GM18499 (cell line): Measurements from ENCODE around the gene ASCC1.
"Not testable (repeated sequence)": the region's sequence is repeated elsewhere in the genome, so short reads cannot be mapped to it uniquely, and the experiment has no call there.

ENCODE experiments used
- ATAC-seq: cut with Tn5 transposase; IDR thresholded peaks from one replicate; pipeline ENCODE4 v1.9.1; 2021; ENCODE audit warnings: moderate number of reproducible peaks; ENCODE audit not compliant: insufficient read depth, unreplicated experiment

Gene ASCC1

DNA sequence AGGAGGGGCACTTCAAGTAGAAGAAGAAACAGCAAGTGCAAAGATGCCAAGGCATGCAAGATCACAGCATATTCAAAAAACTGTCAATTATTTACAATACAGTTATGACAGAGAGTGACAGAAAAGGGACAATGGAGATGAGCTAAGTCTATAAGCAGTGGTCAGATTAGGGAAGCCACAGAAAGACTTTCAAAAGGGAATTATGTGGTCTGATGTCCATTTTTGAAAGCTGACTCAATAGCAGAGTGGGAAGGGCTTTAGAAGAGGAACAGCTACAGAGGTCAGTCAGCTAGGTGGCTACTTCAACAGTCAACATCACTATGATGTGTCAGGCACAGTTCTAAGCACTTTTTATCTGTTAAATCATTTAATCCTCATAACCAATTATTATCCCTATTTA is 82.6 kb downstream of the ASCC1 start:
- ATAC-seq: peak; percentile 85

DNA sequence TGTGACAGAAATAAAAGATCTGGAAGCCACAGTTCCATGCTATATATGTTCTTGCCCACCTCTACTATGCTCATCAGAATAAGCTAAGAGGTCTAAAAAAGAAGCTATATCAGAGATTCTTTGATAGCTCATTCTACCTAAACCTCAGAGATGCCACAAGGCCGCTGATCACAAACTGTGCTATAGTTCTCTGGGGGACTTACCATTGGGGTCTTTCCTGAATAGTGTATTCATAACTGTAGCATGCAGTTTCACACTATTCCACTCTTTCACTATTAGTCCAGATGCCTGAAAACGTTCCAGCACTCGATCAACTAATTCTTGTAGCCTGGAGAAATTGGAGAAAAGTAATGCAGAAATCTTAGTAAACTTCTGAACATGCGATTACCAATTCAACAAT is 83.2 kb downstream of the ASCC1 start:
- ATAC-seq: no peak

DNA sequence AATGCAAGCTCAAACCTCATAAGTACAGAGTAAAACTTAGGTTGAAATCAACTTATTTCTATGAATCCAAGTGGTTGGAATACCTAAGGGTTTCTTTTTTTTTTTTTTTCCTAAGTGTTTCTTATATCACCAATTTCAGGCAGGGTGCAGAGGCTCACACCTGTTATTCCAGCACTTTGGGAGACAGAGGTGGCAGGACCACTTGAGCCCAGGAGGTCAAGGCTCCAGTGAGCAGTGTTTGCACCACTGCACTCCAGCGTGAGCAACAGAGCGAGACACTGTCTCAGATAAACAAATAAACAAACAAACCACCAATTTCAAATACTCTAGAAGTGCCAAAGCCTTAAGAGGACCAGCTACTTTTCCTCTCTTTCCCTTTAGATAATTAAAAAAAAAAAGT is 88.5 kb downstream of the ASCC1 start:
- ATAC-seq: no peak

DNA sequence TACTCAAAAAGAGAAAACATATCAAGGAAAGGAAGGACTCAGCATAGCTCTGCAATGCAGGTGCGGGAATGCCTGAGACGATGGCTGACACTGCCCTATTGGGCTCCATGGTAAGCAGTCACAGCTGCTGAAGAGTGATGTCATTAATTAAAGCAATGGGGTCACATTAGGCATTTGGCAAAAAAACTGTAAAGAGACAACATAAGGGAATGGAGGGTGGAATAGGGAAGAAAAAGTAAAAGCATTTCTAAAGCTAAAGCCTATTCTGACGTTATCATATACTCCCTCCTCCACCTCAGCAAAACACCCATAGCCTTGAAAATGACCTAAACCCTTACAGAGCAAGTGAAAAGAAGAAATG is 89.2 kb downstream of the ASCC1 start:
- no peak for ATAC-seq

DNA sequence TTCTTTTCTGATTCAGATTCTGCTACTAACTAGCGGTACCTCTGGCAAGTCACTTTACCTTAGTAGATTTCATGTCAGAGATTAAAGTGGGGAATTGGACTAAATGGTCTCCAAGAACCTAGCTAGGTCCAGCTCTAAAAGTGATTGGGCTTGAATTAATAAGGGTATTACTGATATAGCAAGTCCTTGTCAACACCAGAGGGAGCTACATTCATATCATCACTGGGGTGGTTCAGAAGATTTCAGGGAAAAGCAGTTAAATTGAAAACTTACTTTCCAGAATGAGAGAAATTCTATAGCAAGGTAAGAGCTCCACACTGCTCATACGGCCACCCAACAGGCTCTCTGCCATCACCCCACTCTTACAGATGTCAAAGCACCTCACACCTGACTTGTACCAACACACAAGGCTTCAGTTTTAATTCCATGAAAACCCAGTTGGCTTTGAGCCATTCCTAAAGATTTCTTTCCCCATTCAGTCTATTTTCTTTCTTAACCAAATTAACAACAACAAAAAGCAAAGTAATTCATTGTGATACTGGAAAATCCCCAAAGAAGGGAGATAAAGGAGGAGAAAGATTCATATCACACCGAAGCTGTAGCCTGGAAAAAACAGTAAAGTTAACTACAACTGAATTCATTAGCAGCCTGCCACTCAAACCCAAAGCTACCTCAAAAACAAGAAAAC is 89.7 kb downstream of the ASCC1 start:
- no peak for ATAC-seq

DNA sequence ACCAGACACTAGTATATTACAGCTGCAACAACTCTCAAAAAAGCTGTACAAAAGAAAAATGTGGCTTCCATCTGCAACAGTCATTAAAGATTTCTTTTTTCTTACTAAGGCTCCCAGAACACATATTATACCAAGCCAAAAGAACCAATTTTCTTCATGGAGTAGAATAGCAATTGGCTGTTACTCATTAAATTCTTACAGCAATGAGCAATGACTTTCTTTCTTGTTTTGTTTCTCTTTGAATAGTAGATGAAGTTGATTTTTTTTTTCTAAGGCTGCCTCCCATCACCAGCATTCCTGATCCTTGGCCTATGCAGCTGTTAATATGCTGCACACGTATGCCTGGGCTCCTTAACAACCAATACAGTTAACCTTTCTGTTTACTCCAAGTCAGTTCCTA is 91.1 kb downstream of the ASCC1 start:
- no peak for ATAC-seq

DNA sequence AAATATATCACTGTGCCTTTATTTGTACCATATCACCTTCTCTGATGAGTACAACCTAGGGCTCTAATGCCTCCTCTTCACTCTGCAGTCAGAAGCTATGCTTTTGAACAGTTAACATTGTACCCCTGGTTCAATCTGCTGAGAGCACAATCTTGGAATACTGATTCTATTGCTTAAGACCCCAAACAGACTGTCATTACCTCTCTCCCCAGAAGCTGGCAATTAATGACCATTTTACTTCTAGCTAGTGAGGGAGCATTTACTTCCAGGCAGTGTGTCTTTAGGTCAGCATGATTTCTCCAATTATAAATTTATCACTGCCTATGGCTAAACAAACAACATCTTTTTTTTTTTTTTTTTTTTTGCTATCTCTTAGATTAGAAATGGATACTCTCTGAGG is 91.7 kb downstream of the ASCC1 start:
- no peak for ATAC-seq

DNA sequence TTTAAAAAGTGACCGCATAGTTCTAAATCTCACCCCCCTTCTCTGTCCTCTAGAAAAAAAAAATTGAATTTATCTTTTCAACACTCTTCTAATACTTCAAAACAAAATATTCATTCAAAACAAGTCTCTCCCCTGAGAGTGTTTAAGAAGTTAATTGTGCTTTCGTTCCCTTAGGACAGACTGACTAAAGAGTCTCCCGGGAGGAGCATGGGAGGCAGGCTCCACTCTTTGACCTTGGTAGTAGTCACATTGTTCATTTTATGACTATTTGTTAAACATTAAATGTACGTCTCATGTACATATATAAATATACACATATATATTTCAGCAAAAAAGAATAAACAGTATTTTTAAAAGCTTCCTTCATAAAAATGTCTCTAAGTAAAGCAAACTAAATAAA is 92.5 kb downstream of the ASCC1 start:
- no peak for ATAC-seq

DNA sequence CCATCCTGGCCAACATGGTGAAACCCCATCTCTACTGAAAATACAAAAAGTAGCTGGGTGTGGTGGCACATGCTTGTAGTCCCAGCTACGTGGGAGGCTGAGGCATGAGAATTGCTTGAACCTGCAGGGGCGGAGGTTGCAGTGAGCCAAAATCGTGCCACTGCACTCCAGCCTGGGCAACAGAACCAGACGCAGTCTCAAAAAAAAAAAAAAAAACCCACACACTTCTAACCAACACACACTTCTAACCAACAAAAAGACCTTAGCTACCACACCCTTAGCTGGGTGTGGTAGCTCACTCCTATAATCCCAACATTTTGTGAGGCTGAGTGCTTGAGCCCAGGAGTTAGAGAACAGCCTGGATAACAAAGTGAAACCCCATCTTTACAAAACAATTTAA is 93.9 kb downstream of the ASCC1 start:
- ATAC-seq: no peak

DNA sequence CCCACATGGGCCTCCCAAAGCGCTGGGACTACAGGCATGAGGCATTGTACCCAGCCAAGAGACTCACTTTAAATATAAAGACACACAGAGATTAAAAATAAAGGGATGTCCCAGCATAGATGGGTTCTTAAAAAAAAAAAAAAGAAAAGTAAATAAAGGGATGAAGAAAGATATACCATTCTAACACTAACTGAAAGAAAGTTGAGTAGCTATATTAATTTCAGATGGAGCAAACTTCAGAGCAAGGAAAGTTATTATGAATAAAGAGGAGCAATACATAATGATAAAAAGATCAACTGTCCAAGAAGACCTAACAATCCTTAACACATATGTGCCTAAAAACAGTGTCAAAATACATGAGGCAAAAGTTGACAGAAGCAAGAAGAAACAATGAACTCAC is 94.7 kb downstream of the ASCC1 start:
- ATAC-seq: no peak

DNA sequence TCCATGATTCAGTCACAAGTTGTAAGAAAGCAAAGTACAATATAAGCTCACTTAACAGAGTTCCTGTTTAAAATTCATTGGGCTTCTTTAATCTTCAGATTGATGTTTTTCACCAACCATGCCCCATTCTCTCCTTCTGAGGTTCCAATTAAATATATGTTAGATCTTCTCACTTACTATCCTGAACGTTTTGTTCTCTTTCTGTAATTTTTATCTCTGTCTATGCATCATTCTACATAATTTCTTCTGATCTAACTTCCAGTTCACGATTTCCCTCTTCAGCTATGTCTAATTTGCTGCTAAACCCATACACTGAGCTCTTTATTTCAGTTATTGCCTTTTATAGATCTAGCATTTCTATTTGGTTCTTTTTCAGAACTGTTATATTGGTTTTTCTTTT is 99.7 kb downstream of the ASCC1 start:
- no peak for ATAC-seq

DNA sequence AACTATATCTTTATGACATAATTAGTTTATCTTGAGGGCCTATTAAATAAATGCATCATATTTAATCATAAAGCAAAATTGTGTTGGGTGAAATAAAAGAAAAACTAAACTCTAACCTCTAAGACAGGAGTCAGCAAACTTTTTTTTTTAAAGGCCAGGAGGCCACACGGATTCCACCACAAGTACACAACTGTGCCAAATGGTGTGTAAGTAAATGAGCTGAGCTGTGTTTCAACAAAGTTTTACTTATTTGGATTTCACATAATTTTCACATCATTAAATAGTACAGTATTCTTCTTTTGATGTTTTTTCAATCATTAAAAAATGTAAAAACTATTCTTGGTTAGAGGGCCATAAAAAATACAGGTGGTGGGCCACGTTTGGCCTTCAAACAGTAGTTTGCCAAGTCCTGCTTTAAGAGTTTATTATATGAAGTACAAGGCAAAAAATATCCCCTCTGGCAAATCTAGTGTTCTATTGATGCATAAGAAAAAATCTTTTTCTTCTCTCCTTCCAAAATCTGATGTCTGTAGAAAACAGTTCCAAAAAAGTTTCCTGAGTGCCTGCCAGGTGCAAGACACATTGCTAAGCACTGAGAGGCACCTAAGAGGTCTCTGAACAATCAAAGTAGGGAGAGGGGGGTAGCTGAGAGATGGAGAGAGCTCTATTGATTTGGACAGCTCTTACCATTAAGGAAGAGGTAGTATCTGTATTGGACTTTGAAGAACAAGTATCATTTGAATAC is 101.2 kb downstream of the ASCC1 start:
- no peak for ATAC-seq

DNA sequence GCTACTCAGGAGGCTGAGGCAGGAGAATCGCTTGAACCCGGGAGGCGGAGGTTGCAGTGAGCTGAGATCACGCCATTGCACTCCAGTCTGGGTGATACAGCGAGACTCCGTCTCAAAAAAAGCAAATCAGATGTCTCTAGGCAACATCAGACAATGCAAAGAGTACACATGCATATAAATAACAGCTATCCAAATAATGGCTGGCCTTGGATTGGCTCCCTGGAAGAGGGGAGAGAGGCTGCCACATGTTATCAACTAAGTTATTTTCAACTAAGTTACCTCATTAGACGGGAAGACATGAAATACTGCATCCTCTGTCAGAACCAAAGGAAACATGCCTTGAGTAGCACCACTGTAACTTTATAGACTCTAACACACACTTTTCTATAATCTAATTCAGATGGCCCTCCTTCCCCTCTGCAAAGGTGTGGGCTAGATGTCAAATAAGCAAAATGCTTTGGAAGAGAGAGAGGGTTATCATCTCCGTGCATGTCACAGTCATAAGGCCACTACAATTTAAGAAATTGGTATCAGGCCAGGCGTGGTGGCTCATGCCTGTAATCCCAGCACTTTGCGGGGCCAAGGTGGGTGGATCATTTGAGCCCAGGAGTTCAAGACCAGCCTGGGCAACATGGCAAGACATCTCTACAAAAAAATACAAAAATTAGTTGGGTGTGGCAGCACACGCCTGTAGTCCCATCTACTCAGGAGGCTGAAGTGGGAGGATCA is 105.2 kb downstream of the ASCC1 start:
- ATAC-seq: no peak

DNA sequence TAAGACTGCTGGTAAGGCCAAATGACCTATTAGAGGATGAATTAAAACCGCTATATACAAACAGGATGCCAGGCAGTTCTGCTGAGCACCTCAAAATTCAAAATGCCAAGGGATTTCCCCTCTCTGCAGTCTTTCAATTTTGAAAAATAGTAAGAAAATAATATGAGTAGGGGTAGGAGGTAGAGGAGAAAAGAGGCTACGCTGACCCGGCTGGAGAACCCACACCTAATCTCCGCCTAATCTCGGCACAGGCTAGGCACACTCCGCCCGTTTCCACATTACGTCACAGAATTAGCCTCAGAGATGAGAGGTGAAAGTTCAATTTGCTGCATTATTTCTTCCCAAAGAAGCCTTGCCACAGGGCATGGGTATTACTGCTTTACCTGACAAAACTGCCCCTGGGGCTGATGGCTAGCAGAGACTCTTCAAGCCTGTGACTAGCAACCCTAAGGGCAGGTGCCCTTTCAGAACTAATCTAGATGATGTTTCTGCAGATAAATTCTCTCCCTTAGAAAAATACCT is 106.4 kb downstream of the ASCC1 start:
- no peak for ATAC-seq

DNA sequence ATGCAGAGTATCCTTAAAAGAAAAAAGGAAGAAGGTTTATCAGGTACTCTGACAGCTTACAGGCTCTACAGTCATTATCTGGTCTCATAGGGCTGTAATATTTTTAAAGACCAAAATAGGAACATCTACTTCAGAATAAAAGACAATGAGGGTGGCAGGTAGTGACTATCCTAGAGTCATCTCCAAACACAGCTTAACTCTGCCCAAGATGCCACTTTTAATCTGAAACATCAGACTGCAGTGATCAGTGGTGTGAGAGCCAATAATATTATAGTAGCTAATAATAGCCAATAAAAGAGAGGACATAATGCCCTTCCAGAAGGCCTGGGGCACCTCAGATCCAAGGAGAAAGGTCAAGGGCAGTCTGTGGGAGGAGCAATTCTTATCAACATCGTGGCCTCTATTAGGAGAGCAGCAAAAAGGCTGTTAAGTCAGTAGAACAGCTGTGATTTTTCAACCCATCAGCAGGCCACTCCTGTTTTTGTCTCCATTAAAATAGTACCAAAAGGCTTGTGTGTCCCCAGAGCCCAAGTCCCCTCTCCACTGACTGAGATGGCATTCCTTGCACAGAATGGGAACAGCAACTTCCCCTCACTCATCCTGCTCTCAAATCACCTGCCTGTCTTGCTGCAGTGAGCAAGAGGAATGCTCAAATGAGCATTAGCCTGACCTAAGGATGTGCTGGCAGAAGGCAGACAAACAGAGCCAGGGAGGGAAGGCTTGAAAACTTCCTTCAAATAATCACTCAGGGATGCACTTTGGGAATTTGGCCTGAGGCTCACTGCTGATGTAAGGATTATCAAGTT is 107.0 kb downstream of the ASCC1 start:
- ATAC-seq: no peak

DNA sequence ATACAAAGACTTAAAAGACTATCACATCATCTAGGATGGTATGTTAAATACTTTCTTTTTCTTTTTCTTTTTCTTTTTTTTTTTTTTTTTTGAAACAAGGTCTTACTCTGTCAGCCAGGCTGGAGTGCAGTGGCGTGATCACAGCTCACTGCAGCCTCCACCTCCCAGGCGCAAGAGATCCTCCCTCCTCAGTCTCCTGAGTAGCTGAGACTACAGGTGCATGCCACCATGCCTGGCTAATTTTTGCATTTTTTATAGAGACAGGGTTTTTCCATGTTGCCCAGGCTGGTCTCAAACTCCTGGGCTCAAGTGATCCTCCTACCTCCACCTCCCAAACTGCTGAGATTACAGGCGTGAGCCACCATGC is 108.1 kb downstream of the ASCC1 start:
- ATAC-seq: not testable (repeated sequence)

DNA sequence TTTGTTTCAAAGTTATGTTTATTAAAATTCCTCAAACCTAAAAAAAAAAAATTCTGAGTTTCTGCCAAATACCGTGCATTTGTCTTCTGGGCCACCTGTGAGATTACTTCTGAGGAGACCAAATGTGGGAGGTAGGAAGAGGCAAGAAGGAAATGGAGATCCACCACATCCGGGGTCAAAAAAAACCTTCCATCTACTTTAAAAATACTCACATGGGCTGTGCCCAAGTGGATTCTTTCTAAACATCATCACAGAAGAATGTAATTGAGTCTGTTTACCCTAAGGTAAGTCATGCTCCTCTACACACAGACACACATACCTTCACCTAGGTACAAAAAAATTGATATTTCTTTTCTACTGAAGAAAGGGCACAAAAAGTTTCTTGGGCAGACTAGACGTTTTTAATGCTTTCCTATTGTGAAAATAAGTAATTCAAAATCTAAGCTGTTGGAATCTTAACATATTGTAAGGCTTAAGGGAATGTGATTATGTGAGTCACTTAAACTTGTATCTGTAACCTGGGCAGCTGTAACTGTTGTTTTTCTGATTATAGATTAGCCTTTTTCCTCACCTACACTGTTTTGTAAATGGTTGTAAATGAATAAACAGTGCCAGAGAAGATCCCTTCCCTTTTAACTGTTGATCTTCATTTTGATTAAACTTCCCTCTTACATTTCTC is 108.6 kb downstream of the ASCC1 start:
- ATAC-seq: no peak

DNA sequence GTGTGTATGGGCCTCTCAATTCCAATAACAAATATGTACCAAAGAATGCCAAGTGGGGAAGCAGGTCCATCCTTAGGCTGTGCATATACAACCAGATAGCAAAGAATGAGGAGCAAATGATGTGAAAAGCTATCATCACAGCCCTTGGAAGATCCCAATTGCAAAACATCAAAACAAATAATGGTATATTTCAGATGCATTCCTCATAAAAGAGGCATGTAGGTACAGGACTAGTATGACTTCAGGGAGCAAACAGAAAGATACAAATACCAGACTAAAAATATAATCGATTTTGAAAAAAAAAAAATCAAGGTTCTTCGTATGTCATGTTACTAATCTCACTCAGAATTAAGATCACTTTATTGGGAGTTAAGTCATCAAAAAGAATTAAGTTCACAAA is 109.2 kb downstream of the ASCC1 start:
- no peak for ATAC-seq

DNA sequence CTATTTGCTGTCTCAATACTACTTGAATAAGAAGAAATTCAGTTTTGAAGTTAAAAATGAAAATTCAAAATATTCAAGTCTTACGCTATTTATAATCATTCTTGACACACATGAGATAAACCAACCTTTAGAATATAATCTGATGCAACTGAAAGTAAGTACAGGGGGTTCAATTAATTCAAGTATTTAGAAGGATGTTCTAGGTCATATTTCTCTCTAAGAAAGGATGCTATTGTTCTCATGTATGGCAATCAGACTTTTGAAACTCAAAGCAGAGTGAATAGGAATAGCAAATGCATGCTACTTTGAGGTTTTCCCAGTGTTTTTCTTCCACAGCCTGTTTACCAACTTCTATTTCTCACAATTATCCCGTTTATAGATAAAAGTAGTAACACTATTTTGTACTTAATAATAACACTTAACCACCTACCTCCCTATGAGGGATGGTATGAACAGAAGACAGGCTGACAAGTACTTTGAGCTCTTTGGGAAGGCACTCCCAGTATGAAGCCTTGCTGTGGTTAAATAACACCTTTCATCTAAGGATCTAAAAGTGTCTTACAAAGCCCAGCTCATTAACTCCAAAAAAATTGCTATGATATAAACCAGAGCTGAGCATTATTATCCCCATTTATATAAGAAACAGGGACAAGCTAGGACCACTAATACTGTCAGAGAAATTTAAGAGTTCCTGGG is 109.8 kb downstream of the ASCC1 start:
- ATAC-seq: no peak
